ENCODE results near the gene NTMT1.

NTMT1 gene

DNA sequence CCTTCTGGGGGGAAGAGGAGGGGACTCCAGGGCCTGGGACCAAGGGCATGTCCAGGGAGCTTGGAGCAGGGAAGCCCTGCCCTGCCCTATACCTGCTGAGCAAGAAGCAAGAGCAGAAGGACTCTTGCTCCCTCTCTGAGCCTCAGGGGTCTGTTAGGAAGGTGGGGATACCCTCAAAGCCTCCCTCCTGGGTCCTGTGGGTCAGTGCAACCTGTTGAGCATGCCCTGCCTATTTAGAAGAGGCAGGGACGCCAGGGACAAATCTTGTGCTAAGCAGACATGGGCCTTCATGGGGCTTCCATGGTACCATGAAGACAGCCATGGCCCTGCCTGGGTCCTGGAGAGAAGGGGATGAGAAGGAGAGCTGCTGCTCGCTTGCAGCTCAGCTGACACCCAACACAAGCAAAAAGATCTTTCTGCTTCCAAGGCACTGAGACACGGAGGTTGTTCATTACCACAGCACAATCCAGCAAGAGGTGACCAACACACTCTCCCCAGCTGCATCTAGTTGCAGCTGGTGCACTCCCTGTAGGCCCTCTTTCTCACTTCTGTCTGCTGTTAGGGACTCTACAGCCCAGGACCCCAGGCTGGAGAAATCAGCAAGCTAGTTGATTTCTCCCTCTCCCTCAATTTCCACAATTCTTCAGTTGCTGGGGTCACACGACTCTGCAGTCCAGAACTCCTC lies 44.3 kb upstream of the NTMT1 start:
- H3K36me3 ChIP-seq (ENCODE audit: low read depth): no peaks in the 10 kb centered on the region
- TF ChIP-seq, protein P1, sequence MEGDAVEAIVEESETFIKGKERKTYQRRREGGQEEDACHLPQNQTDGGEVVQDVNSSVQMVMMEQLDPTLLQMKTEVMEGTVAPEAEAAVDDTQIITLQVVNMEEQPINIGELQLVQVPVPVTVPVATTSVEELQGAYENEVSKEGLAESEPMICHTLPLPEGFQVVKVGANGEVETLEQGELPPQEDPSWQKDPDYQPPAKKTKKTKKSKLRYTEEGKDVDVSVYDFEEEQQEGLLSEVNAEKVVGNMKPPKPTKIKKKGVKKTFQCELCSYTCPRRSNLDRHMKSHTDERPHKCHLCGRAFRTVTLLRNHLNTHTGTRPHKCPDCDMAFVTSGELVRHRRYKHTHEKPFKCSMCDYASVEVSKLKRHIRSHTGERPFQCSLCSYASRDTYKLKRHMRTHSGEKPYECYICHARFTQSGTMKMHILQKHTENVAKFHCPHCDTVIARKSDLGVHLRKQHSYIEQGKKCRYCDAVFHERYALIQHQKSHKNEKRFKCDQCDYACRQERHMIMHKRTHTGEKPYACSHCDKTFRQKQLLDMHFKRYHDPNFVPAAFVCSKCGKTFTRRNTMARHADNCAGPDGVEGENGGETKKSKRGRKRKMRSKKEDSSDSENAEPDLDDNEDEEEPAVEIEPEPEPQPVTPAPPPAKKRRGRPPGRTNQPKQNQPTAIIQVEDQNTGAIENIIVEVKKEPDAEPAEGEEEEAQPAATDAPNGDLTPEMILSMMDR (IDR thresholded peaks at IDR 0.05; ENCODE audit: poor library complexity, severe bottlenecking): no peak
- H3K4me1 ChIP-seq (ENCODE audit: insufficient read depth, poor library complexity, severe bottlenecking): no peaks in the 10 kb centered on the region
- H3K27me3 ChIP-seq (ENCODE audit: insufficient read depth, poor library complexity, severe bottlenecking): no peaks in the 10 kb centered on the region
- H3K27ac ChIP-seq (ENCODE audit: poor library complexity, severe bottlenecking): no peak overlapping the region
- H3K9me3 ChIP-seq (ENCODE audit: severe bottlenecking): no peaks in the 10 kb centered on the region
- no peak for ATAC-seq (ENCODE audit: low read depth)
- no peak overlapping the region for H3K4me3 ChIP-seq (ENCODE audit: severe bottlenecking)
- DNase-seq (ENCODE audit: low spot score): no peak

DNA sequence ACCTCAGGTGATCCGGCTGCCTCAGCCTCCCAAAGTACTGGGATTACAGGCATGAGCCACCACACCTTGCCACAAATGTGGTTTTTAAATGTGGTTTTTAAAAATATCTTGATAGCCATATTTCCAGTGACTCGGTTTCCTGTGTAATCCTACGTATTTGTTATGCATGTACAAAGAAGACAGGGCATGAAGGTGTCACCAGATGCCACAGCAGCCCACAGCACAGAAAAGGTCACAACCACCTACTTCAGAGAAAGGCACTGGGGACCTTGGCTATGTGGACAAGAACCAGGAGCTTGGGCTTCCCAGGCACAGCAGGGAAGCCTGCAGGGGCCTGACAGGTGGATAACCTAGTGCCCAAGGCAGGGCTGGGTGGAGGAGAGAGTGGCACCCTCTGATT lies 43.1 kb upstream of the NTMT1 start:
- TF ChIP-seq, protein P1 (IDR thresholded peaks at IDR 0.05; ENCODE audit: poor library complexity, severe bottlenecking): no peak
- H3K27ac ChIP-seq (ENCODE audit: poor library complexity, severe bottlenecking): no peak overlapping the region
- DNase-seq (ENCODE audit: low spot score) (no peak), ATAC-seq (ENCODE audit: low read depth) (no peak)
- no peaks in the 10 kb centered on the region for H3K27me3 ChIP-seq (ENCODE audit: insufficient read depth, poor library complexity, severe bottlenecking)
- H3K36me3 ChIP-seq (ENCODE audit: low read depth): no peaks in the 10 kb centered on the region
- no peaks in the 10 kb centered on the region for H3K4me1 ChIP-seq (ENCODE audit: insufficient read depth, poor library complexity, severe bottlenecking)
- H3K4me3 ChIP-seq (ENCODE audit: severe bottlenecking): no peak overlapping the region
- H3K9me3 ChIP-seq (ENCODE audit: severe bottlenecking): no peaks in the 10 kb centered on the region

DNA sequence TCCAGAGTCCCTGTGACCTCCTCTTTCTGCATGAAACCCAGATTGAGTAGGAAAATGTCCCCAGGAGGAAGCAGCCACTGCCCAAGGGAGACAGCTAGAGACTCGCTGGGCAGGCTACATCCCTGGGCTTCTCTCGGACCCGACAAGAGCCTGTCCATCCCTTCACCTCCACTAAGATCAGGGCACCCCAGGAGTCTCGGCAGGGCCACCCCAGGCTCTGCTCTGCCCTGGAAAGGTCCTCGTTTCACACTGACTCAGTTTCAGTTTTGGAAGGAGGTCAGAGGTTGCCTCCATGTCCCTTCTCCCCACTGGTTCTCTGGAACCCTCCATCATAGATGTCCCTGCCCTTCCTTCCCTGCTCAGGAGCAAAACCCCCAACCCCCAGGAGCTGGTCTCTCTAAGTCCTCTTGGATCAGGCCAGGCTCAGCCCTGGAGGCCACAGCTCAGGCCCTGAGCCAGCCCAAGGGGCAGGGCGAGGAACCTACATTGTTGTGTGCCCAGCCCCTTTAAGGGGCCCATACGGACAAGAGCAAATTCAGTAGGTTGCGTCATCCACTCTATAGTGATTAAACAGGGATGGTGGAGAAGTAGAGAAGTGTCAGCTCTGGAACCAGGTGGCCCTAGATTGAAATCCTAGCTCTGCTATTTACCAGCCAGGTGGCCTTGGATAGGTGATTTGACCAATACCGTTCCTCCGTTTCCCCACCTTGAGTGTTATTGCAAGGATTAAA lies 42.5 kb upstream of the NTMT1 start:
- Histone ChIP-seq H3K36me3 (ENCODE audit: low read depth) (no peaks in the 10 kb centered on the region), H3K4me1 (ENCODE audit: insufficient read depth, poor library complexity, severe bottlenecking) (no peaks in the 10 kb centered on the region), H3K4me3 (ENCODE audit: severe bottlenecking) (no peak overlapping the region), H3K9me3 (ENCODE audit: severe bottlenecking) (no peaks in the 10 kb centered on the region), H3K27me3 (ENCODE audit: insufficient read depth, poor library complexity, severe bottlenecking) (no peaks in the 10 kb centered on the region), H3K27ac (ENCODE audit: poor library complexity, severe bottlenecking) (no peak overlapping the region)
- ATAC-seq (ENCODE audit: low read depth) (no peak), DNase-seq (ENCODE audit: low spot score) (no peak)
- TF ChIP-seq, protein P1 (IDR thresholded peaks at IDR 0.05; ENCODE audit: poor library complexity, severe bottlenecking): no peak

DNA sequence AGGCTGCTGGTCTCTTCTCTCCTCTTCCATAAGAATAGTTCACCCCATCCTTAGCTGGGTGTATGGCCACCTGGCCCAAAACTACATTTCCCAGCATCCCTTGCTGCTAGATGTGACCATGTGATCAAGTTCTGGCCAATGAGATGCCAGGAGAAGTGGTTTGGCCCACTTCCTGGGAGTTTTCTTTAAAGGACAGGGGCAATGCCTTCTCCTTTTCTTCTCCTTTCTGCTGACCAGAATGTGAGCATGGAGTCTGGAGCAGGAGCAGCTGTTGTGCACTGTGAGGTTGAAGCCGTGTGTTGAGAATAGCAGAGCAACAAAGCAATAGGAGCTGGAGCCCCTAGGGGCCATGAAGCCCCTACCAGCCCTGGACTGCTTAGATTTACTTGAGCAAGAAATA lies 41.8 kb upstream of the NTMT1 start:
- Histone ChIP-seq H3K27ac (ENCODE audit: poor library complexity, severe bottlenecking) (no peak overlapping the region), H3K27me3 (ENCODE audit: insufficient read depth, poor library complexity, severe bottlenecking) (no peaks in the 10 kb centered on the region), H3K4me3 (ENCODE audit: severe bottlenecking) (no peak overlapping the region), H3K4me1 (ENCODE audit: insufficient read depth, poor library complexity, severe bottlenecking) (no peaks in the 10 kb centered on the region), H3K36me3 (ENCODE audit: low read depth) (no peaks in the 10 kb centered on the region), H3K9me3 (ENCODE audit: severe bottlenecking) (no peaks in the 10 kb centered on the region)
- DNase-seq (ENCODE audit: low spot score) (no peak), ATAC-seq (ENCODE audit: low read depth) (peak; percentile 79)
- TF ChIP-seq, protein P1 (IDR thresholded peaks at IDR 0.05; ENCODE audit: poor library complexity, severe bottlenecking): no peak

DNA sequence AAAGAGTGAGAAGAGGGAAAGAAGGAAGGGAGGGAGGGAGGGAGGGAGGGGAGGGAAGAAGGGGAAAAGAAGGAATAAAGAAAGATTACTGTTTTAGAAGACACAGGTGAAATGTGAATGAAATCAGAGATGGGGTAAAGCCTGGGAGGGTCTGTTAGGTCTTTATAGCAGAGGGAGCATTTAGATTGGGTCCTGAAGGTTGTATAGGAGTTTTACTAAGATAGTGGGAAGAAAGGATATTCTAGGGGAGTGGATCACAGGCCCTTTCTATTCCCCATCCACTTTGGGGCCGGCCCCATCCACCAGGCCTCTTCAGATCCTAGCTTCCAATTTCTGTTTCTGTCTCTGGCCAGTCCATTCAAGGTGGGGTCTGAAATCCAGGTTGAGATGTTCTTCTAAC lies 40.6 kb upstream of the NTMT1 start:
- Histone ChIP-seq H3K9me3 (ENCODE audit: severe bottlenecking) (no peaks in the 10 kb centered on the region), H3K27ac (ENCODE audit: poor library complexity, severe bottlenecking) (no peak overlapping the region), H3K36me3 (ENCODE audit: low read depth) (no peaks in the 10 kb centered on the region), H3K27me3 (ENCODE audit: insufficient read depth, poor library complexity, severe bottlenecking) (no peaks in the 10 kb centered on the region), H3K4me3 (ENCODE audit: severe bottlenecking) (no peak overlapping the region), H3K4me1 (ENCODE audit: insufficient read depth, poor library complexity, severe bottlenecking) (no peaks in the 10 kb centered on the region)
- no peak for ATAC-seq (ENCODE audit: low read depth)
- no peak for DNase-seq (ENCODE audit: low spot score)
- TF ChIP-seq, protein P1 (IDR thresholded peaks at IDR 0.05; ENCODE audit: poor library complexity, severe bottlenecking): no peak

All from RWPE2 (cell line).